WI38 (cell line): Measurements from ENCODE around the gene CCDC187.
"Not testable (repeated sequence)": the region's sequence is repeated elsewhere in the genome, so short reads cannot be mapped to it uniquely, and the experiment has no call there.

ENCODE experiments used
- H3K4me3 ChIP-seq: 2 replicates; pipeline ENCODE4 v1.5.1; 2011; ENCODE audit warnings: low read depth, mild to moderate bottlenecking, control low read depth, low read length
- TF ChIP-seq, protein P1 (sequence below): IDR thresholded peaks from 2 replicates; pipeline ENCODE4 v1.5.1; 2012; ENCODE audit warnings: low read depth, mild to moderate bottlenecking, control low read depth, low read length

The CCDC187 gene

GRCh38 chr9:136242248-136242647, 61.6 kb downstream of the CCDC187 start:
- H3K4me3 ChIP-seq = no peak overlapping the region
- TF ChIP-seq, protein P1, sequence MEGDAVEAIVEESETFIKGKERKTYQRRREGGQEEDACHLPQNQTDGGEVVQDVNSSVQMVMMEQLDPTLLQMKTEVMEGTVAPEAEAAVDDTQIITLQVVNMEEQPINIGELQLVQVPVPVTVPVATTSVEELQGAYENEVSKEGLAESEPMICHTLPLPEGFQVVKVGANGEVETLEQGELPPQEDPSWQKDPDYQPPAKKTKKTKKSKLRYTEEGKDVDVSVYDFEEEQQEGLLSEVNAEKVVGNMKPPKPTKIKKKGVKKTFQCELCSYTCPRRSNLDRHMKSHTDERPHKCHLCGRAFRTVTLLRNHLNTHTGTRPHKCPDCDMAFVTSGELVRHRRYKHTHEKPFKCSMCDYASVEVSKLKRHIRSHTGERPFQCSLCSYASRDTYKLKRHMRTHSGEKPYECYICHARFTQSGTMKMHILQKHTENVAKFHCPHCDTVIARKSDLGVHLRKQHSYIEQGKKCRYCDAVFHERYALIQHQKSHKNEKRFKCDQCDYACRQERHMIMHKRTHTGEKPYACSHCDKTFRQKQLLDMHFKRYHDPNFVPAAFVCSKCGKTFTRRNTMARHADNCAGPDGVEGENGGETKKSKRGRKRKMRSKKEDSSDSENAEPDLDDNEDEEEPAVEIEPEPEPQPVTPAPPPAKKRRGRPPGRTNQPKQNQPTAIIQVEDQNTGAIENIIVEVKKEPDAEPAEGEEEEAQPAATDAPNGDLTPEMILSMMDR = no peak

DNA sequence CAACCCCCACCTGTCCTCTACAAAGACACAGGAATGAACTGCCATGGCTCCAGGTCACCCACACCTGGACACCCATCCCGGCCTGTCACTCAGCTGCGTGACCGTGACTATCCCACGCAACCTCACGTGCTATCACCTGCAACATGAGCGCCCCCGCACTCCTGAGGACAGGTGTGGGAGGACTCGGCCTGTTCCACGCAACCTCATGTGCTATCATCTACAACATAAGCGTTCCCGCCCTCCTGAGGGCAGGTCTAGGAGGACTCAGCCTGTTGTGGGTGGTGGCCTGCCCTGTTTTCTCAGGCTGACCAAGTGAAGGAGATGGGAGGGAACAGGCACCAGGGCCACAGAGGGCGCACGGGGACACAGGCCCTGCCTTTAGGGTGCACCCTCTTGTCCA, 62.4 kb downstream of the CCDC187 start:
- TF ChIP-seq, protein P1 = no peak
- no peak overlapping the region for H3K4me3 ChIP-seq

DNA sequence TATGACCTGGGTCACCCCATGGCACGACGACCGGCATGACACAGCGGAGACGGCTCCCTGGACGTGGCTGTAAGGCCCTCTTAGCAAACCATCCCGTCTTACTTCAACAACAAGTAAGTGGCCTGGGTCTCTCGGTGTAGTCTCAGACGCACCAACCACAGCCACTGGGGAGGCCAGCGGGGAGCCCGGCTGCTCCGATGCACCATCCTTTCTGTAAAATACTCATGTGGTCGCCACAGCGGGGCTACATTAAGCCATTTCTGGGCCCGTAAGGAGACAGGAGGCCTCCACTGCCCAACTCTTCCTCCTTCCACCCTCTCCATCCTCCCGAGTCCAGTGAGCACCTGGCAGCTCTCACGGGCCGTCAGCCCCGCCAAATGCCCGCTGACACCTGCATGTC, 63.0 kb downstream of the CCDC187 start:
- no peak overlapping the region for H3K4me3 ChIP-seq

GRCh38 chr9:136239983-136240330, 63.9 kb downstream of the CCDC187 start:
- TF ChIP-seq, protein P1 = no peak
- no peak overlapping the region for H3K4me3 ChIP-seq

More for the DNA sequence above, 63.0 kb downstream of the CCDC187 start:
- TF ChIP-seq, protein P1 = no peak

DNA sequence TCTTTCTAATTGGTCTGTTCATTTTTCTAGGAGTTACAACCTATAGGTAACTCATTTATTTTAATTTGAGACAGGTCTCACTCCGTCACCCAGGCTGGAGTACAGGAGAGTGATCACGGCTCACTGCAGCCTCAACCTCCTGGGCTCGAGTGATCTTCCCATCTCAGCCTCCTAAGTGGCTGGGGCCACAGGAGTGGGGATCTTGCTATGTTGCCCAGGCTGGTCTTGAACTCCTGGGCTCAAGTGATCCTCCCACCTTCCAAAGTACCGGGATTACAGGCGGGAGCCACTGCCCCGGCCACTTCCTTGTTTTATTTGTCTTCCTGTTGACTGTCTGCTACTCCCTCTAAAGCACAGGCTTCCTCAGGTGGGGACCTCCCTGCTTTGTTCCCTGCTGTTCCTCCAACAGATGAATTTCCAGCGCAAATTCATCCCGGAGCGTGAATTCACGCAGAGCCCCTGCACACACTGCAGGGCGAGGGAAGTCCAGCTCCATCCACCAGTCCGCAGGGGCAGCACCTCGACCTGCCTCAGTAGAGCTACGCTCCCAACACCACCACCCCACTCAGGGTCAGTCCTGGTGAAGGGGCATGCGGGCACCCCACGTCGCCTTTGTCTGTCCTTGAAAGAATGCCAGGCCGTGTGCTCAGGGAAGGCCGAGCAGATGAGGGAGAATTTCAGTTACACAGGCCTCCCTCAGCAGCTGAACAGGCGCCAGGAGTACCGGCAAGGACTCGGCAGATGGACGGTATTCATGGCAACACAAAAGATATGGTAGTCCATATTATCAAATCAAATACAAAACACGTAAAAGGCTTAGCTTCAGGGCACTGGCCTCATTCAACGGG, 64.5 kb downstream of the CCDC187 start:
- H3K4me3 ChIP-seq = no peak overlapping the region
- TF ChIP-seq, protein P1 = no peak

GRCh38 chr9:136238342-136238732, 65.6 kb downstream of the CCDC187 start:
- TF ChIP-seq, protein P1 = no peak
- H3K4me3 ChIP-seq = no peak overlapping the region

DNA sequence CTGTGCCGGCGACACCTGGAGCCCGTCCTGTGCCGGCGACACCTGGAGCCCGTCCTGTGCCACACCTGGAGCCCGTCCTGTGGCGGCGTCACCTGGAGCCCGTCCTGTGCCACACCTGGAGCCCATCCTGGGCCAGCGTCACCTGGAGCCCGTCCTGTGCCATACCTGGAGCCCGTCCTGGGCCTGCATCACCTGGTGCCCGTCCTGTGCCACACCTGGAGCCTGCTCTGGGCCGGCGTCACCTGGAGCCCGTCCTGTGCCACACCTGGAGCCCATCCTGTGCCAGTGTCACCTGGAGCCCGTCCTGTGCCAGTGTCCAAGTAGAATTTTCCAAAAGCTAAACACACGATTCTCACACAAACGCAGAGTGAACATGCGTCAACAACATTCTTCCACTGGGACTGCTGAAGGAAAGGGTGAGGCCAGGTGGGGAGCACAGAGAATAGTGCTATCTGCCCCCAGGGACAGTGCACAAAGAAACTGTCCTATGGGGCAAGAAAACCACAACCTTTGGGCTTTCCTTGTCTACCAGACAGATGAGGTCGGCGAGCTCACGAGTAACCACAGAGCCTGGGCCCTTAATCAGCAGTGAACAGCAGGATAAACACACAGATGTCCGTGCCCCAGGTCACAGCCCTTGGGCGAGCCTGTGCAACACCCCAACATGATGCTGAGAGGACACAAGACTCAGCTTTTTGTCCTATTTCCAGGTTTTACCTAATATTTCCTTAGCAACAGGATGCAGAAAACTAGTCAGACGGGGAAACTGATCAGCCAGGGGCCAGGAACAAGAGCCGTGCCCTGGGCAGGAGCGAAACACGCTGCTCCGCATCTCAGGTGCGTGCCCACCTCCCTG, 66.2 kb downstream of the CCDC187 start:
- TF ChIP-seq, protein P1 = no peak
- no peak overlapping the region for H3K4me3 ChIP-seq

DNA sequence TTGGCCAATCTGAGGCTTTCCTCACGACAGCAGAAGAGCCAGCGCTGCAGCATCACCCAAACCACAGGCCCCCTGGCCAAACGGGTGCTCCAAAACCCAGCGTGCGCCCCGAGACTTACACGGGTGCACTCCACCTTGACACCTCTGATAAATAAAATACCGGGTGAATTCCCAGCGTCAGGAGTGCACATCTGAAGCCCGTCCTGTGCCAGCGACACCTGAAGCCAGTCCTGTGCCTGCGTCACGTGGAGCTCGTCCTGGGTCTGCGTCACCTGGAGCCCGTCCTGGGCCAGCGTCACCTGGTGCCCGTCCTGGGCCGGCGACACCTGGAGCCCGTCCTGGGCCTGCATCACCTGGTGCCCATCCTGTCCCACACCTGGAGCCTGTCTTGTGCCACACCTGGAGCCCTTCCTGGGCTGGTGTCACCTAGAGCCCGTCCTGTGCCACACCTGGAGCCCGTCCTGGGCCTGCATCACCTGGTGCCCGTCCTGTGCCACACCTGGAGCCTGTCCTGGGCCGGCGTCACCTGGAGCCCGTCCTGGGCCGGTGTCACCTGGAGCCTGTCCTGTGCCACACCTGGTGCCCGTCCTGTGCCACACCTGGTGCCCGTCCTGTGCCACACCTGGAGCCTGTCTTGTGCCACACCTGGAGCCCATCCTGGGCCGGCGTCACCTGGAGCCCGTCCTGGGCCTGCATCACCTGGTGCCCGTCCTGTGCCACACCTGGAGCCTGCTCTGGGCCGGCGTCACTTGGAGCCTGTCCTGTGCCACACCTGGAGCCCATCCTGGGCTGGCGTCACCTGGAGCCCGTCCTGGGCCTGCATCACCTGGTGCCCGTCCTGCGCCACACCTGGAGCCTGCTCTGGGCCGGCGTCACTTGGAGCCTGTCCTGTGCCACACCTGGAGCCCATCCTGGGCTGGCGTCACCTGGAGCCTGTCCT, 67.2 kb downstream of the CCDC187 start:
- not testable (repeated sequence) for H3K4me3 ChIP-seq
